Measurements from ENCODE around the gene NPY2R. TPM values are rescaled to one million over a fixed set of nuclear protein-coding genes. Genes with fewer than 3 reads are reported as not detected.

The NPY2R gene
- total RNA-seq, 1 experiment from 2014 or later = not detected

DNA sequence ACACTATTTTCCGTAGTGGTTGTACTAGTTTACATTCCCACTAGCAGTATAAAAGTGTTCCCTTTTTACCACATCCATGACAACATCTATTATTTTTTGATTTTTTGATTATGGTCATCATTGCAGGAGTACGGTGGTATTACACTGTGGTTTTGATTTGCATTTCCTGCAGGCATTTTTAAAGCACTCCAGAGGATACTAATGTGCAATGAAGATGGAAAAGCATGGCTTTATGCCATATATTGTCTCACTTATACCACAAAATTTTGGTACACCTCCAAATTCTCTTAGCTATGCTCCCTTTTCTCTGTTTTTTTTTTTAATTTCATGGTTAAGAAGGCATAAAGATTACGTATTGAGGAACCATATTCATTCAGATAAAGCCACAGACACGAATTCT, 35.1 kb upstream of the NPY2R start:
- Histone ChIP-seq H3K27ac (ENCODE audit: low read length) (no peak overlapping the region), H3K4me1 (ENCODE audit: control insufficient read depth, insufficient read depth, low read length) (no peaks in the 10 kb centered on the region), H3K4me3 (ENCODE audit: low read depth in 2 of 2, low read length in 2 of 2) (no peak overlapping the region), H3K9me3 (ENCODE audit: control insufficient read depth, insufficient read depth, low read depth, low read length) (no peaks in the 10 kb centered on the region), H3K27me3 (ENCODE audit: control insufficient read depth, insufficient read depth, low read length) (no peaks in the 10 kb centered on the region; the same call in 1 of the 2 replicates), H3K36me3 (ENCODE audit: control insufficient read depth, insufficient read depth, low read length) (no peaks in the 10 kb centered on the region)
- in situ Hi-C loops (cut with HindIII; ENCODE audit: low pct_unique_long_range_greater_than_20kb, low sequenced_read_pairs) (no loop called here), intact Hi-C loops (cut with micrococcal nuclease; ENCODE audit: unreplicated experiment) (no loop called here)
- TF ChIP-seq SIN3A (IDR thresholded peaks at IDR 0.05; ENCODE audit: borderline replicate concordance, insufficient read depth, low read depth, low read length) (no peak), TCF7L2 (IDR thresholded peaks at IDR 0.05; ENCODE audit: low read depth, low read length) (no peak), REST (IDR thresholded peaks at IDR 0.05; ENCODE audit: insufficient read depth in 1 of 2, low read depth in 2 of 2, low read length in 1 of 2) (no peak), POLR2AphosphoS5 (IDR thresholded peaks at IDR 0.05; ENCODE audit: low read depth, low read length) (no peak), CTCF (IDR thresholded peaks at IDR 0.05) (no peak)
- ChIA-PET CTCF (no interaction called here), POLR2A (no interaction called here)
- DNase-seq (ENCODE audit: low read depth, low spot score) = no peak
- no peak for ATAC-seq
- no TSS peak for BruUV-seq (replicated peaks)

GRCh38 chr4:155174668-155175067, 33.8 kb upstream of the NPY2R start:
- intact Hi-C loops (cut with micrococcal nuclease; ENCODE audit: unreplicated experiment) = no loop called here

More at GRCh38 chr4:155174668-155175067, 33.8 kb upstream of the NPY2R start:
- TF ChIP-seq SIN3A (IDR thresholded peaks at IDR 0.05; ENCODE audit: borderline replicate concordance, insufficient read depth, low read depth, low read length) = no peak
- no peak for TF ChIP-seq POLR2AphosphoS5 (IDR thresholded peaks at IDR 0.05; ENCODE audit: low read depth, low read length)
- TF ChIP-seq CTCF (IDR thresholded peaks at IDR 0.05) = no peak
- no peak for TF ChIP-seq TCF7L2 (IDR thresholded peaks at IDR 0.05; ENCODE audit: low read depth, low read length)
- DNase-seq (ENCODE audit: low read depth, low spot score) = no peak
- POLR2A ChIA-PET = no interaction called here
- Histone ChIP-seq H3K9me3 (ENCODE audit: control insufficient read depth, insufficient read depth, low read depth, low read length) (no peaks in the 10 kb centered on the region), H3K4me1 (ENCODE audit: control insufficient read depth, insufficient read depth, low read length) (no peaks in the 10 kb centered on the region), H3K36me3 (ENCODE audit: control insufficient read depth, insufficient read depth, low read length) (no peaks in the 10 kb centered on the region), H3K27me3 (ENCODE audit: control insufficient read depth, insufficient read depth, low read length) (no peaks in the 10 kb centered on the region; the same call in 1 of the 2 replicates), H3K4me3 (ENCODE audit: low read depth in 2 of 2, low read length in 2 of 2) (no peak overlapping the region), H3K27ac (ENCODE audit: low read length) (no peak overlapping the region)
- in situ Hi-C loops (cut with HindIII; ENCODE audit: low pct_unique_long_range_greater_than_20kb, low sequenced_read_pairs) = no loop called here
- ATAC-seq = no peak
- CTCF ChIA-PET = no interaction called here
- BruUV-seq (replicated peaks) = no TSS peak

Measured in Panc1 (cell line).